SJSA1 (cell line): Measurements from ENCODE around the gene ODF4. TPM values are rescaled to one million over a fixed set of nuclear protein-coding genes. Genes with fewer than 3 reads are reported as not detected.
"Not testable (repeated sequence)": the region's sequence is repeated elsewhere in the genome, so short reads cannot be mapped to it uniquely, and the experiment has no call there.

Experiments
- DNase-seq, 2 experiments: peaks; one replicate each; pipeline ENCODE4 v3.0.0-alpha.2; 2015 to 2020; ENCODE audit warnings: low spot score in 2 of 2, low read depth in 1 of 2
- H3K27ac ChIP-seq: fragments of 250-450 bp; sonication (Bioruptor Pico); 2 replicates; pipeline ENCODE4 v1.5.1; 2020; ENCODE audit warnings: mild to moderate bottlenecking, moderate library complexity
- H3K27me3 ChIP-seq: fragments of 250-450 bp; sonication (Bioruptor Pico); replicated peaks from 2 replicates; pipeline ENCODE4 v1.5.1; 2020; ENCODE audit warnings: mild to moderate bottlenecking, moderate library complexity
- H3K36me3 ChIP-seq: fragments of 250-450 bp; sonication (Bioruptor Pico); 2 replicates; pipeline ENCODE4 v1.5.1; 2020; ENCODE audit warnings: mild to moderate bottlenecking
- H3K4me1 ChIP-seq: fragments of 250-450 bp; sonication (Bioruptor Pico); replicated peaks from 2 replicates; pipeline ENCODE4 v1.6.1; 2021; ENCODE audit warnings: mild to moderate bottlenecking
- H3K4me3 ChIP-seq: fragments of 250-450 bp; sonication (Bioruptor Pico); 2 replicates; pipeline ENCODE4 v1.5.1; 2020; ENCODE audit warnings: mild to moderate bottlenecking
- H3K9me3 ChIP-seq: fragments of 250-450 bp; sonication (Bioruptor Pico); replicated peaks from 2 replicates; pipeline ENCODE4 v1.5.1; 2020; ENCODE audit warnings: mild to moderate bottlenecking
- total RNA-seq: library from RNA; depleted of rRNA; stranded (reverse); fragments of >200 nt; shearing (Covaris generic); gene quantifications from 2 replicates; pipeline ENCODE4 v1.2.3, GENCODE V29; 2014; rRNA removed

Gene ODF4
- total RNA-seq, 1 experiment from 2014 or later: not detected

- peak within 1 kb of the TSS; percentile 86 for H3K27ac ChIP-seq
- no peaks in the 10 kb centered on the region for H3K9me3 ChIP-seq
- no peaks in the 10 kb centered on the region for H3K27me3 ChIP-seq
- peaks cover 46% of the 10 kb centered on the region for H3K36me3 ChIP-seq
- H3K4me3 ChIP-seq: peak within 1 kb of the TSS; percentile 81
- peaks cover 32% of the 10 kb centered on the region for H3K4me1 ChIP-seq
- peak; percentile 96 to 98 for DNase-seq
Measured at GRCh38 chr17:8383143-8383822, 43.6 kb downstream of the ODF4 start, which contains the start of gene RPL26. Gene RPL26, minus strand, starts transcription at chr17:8383193. Its CDS starts 883 bp downstream, at chr17:8382310.

GRCh38 chr17:8384801-8385378 is 45.2 kb downstream of the ODF4 start:
- DNase-seq: peak; percentile 88
- peak overlapping the region; percentile 81 for H3K4me3 ChIP-seq

GRCh38 chr17:8386841-8387240 is 47.2 kb downstream of the ODF4 start:
- peaks cover 25% of the 10 kb centered on the region for H3K4me1 ChIP-seq
- no peaks in the 10 kb centered on the region for H3K27me3 ChIP-seq
- DNase-seq: no peak
- H3K27ac ChIP-seq: no peak overlapping the region
- peaks cover 11% of the 10 kb centered on the region for H3K36me3 ChIP-seq
- H3K4me3 ChIP-seq: no peak overlapping the region
- H3K9me3 ChIP-seq: no peaks in the 10 kb centered on the region

More at GRCh38 chr17:8384801-8385378, 45.2 kb downstream of the ODF4 start:
- Histone ChIP-seq H3K27me3 (no peaks in the 10 kb centered on the region), H3K4me1 (peaks cover 32% of the 10 kb centered on the region), H3K9me3 (no peaks in the 10 kb centered on the region), H3K36me3 (peaks cover 30% of the 10 kb centered on the region), H3K27ac (peak overlapping the region; percentile 86)

GRCh38 chr17:8387914-8388651 is 48.4 kb downstream of the ODF4 start:
- H3K4me3 ChIP-seq: no peak overlapping the region
- no peak overlapping the region for H3K27ac ChIP-seq

GRCh38 chr17:8391711-8392110 is 52.1 kb downstream of the ODF4 start:
- 0 out of 2 replicates have a peak, but pooled peaks cover 3% of the 10 kb centered on the region for H3K27me3 ChIP-seq
- H3K4me3 ChIP-seq: no peak overlapping the region
- no peak for DNase-seq

More at GRCh38 chr17:8387914-8388651, 48.4 kb downstream of the ODF4 start:
- no peak for DNase-seq
- Histone ChIP-seq H3K9me3 (no peaks in the 10 kb centered on the region), H3K36me3 (peaks cover 4% of the 10 kb centered on the region; the same call in 1 of the 2 replicates), H3K27me3 (no peaks in the 10 kb centered on the region), H3K4me1 (peaks cover 24% of the 10 kb centered on the region)

GRCh38 chr17:8392274-8392673 is 52.6 kb downstream of the ODF4 start:
- Histone ChIP-seq H3K4me3 (no peak overlapping the region), H3K27me3 (0 out of 2 replicates have a peak, but pooled peaks cover 3% of the 10 kb centered on the region), H3K36me3 (no peaks in the 10 kb centered on the region), H3K27ac (no peak overlapping the region), H3K9me3 (no peaks in the 10 kb centered on the region), H3K4me1 (peaks cover 12% of the 10 kb centered on the region)
- no peak for DNase-seq

More at GRCh38 chr17:8391711-8392110, 52.1 kb downstream of the ODF4 start:
- H3K27ac ChIP-seq: no peak overlapping the region
- H3K4me1 ChIP-seq: peaks cover 12% of the 10 kb centered on the region
- no peaks in the 10 kb centered on the region for H3K9me3 ChIP-seq
- no peaks in the 10 kb centered on the region for H3K36me3 ChIP-seq

GRCh38 chr17:8392674-8393469 is 53.2 kb downstream of the ODF4 start:
- no peaks in the 10 kb centered on the region for H3K36me3 ChIP-seq
- H3K27ac ChIP-seq: no peak overlapping the region
- H3K9me3 ChIP-seq: no peaks in the 10 kb centered on the region
- no peak overlapping the region for H3K4me3 ChIP-seq
- DNase-seq: no peak
- peaks cover 12% of the 10 kb centered on the region for H3K4me1 ChIP-seq
- H3K27me3 ChIP-seq: 0 out of 2 replicates have a peak, but pooled peaks cover 3% of the 10 kb centered on the region

- Histone ChIP-seq H3K27me3 (0 out of 2 replicates have a peak, but pooled peaks cover 3% of the 10 kb centered on the region), H3K9me3 (no peaks in the 10 kb centered on the region), H3K4me1 (peaks cover 12% of the 10 kb centered on the region), H3K4me3 (no peak overlapping the region), H3K27ac (no peak overlapping the region), H3K36me3 (no peaks in the 10 kb centered on the region)
- no peak for DNase-seq
Measured at GRCh38 chr17:8393470-8394231, 54.0 kb downstream of the ODF4 start.

GRCh38 chr17:8394497-8394896 is 54.9 kb downstream of the ODF4 start:
- H3K27me3 ChIP-seq, DNase-seq, H3K9me3 ChIP-seq, H3K4me3 ChIP-seq, H3K36me3 ChIP-seq, H3K27ac ChIP-seq: not testable (repeated sequence)
- peaks cover 12% of the 10 kb centered on the region for H3K4me1 ChIP-seq

Other genes with a start within 250 kb of the ODF4 start
- not detected in 2 replicates for gene ALOXE3, start 221.3 kb upstream of the ODF4 start, total RNA-seq
- gene HES7, start 215.7 kb upstream of the ODF4 start, total RNA-seq: not detected in 2 replicates
- 1.0 and 8.3 TPM in 2 replicates for gene PER1, start 187.4 kb upstream of the ODF4 start, total RNA-seq
- gene VAMP2, start 176.9 kb upstream of the ODF4 start, total RNA-seq: 2.9 and 9.7 TPM in 2 replicates
- 11.5 and 15.9 TPM in 2 replicates for gene TMEM107, start 163.5 kb upstream of the ODF4 start, total RNA-seq
- 4.3 and 7.4 TPM in 2 replicates for gene BORCS6, start 149.7 kb upstream of the ODF4 start, total RNA-seq
- 99.7 and 119 TPM in 2 replicates for gene AURKB, start 129.3 kb upstream of the ODF4 start, total RNA-seq
- 0.60 and 1.3 TPM in 2 replicates for gene CTC1, start 91.8 kb upstream of the ODF4 start, total RNA-seq
- gene PFAS, start 90.6 kb upstream of the ODF4 start, total RNA-seq: 29.3 and 60.1 TPM in 2 replicates
- 7.6 and 12.7 TPM in 2 replicates for gene RANGRF, start 51.2 kb upstream of the ODF4 start, total RNA-seq
- 0.74 TPM in 1 of 2 replicates, not detected in the other for gene SLC25A35, start 44.4 kb upstream of the ODF4 start, total RNA-seq
- not detected in 2 replicates for gene ARHGEF15, start 29.6 kb upstream of the ODF4 start, total RNA-seq
- gene RPL26, start 43.4 kb downstream of the ODF4 start, total RNA-seq: 2,200 and 2,622 TPM in 2 replicates
- gene RNF222, start 58.0 kb downstream of the ODF4 start, total RNA-seq: not detected in 2 replicates
- gene NDEL1, start 96.0 kb downstream of the ODF4 start, total RNA-seq: 39.6 and 49.7 TPM in 2 replicates